Panc1 (cell line): ENCODE measurements around the gene MAP3K3.

Experiments used
- CTCF ChIP-seq: fragments of 450-650 bp; IDR thresholded peaks from 2 replicates; pipeline ENCODE4 v1.5.1; 2017; ENCODE audit warnings: mild to moderate bottlenecking
- POLR2AphosphoS5 ChIP-seq: IDR thresholded peaks from 2 replicates; pipeline ENCODE4 v1.6.1; 2012; ENCODE audit warnings: mild to moderate bottlenecking, low read depth, low read length, moderate library complexity

GRCh38 chr17:63644846-63645245, 22.6 kb downstream of the MAP3K3 start:
- no peak for TF ChIP-seq CTCF
- no peak for TF ChIP-seq POLR2AphosphoS5
